GM19043 (cell line): ENCODE results near the gene IL17RD.
"Not testable (repeated sequence)": the region's sequence is repeated elsewhere in the genome, so short reads cannot be mapped to it uniquely, and the experiment has no call there.

Experiments
- ATAC-seq: cut with Tn5 transposase; IDR thresholded peaks from one replicate; pipeline ENCODE4 v1.9.1; 2021; ENCODE audit warnings: low read depth; ENCODE audit not compliant: unreplicated experiment

Gene IL17RD

DNA sequence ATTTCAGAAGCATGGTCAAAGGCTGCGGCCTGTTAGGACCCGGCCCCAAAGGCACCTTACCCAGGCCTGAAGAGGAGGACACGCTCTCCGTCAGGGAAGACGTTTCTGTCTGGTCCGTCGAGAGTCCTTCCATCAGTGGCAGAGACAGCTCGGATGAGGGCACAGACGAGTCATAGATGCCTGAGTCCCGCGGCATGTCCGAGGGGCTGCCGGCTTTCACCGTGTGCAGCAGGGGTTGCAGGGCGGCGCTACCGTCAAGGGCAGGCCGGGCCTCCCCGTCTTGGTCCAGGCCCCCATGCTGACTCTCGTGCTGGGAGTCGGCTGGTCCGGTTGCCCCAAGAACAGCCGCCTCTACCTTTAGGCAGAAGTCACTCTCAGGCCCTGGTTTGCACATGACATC lies 67.6 kb downstream of the IL17RD start:
- no peak for ATAC-seq

DNA sequence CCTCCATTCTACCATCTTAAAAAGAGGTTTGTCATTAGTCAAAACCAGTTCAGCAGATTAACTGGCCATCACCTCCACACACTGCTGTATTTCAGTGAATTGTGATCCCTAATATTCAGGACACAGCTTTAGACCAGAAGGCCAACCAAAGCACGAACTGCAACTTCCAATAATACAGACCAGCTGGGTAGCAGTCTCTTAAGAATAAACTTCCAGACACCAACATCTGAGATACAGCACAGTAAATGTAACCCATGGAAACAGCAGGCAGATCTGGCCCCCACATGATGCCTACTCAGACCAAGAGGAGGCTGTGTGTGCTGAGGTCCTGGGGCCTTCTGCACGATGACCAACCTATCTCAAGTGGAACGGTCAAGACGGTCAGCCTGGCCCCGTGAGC lies 69.8 kb downstream of the IL17RD start:
- no peak for ATAC-seq

DNA sequence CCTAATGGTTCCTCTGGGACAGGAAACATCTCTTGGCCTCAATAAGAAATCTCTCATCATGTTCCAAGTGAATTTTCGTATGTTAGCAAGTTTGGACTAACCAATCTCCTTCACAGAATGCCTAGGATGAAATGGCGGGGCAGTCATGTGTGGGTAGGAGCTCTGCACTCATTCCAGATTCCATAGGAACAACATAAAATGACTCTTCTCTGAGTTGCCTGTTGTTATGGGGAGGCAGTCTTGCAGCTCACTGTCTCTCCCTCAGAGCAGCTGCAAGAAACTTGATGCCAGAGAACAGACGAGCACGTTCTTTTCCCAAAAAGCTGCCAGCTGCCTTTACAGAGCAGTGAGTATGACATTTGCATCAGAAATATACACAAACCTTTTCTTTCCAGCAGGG lies 70.6 kb downstream of the IL17RD start:
- no peak for ATAC-seq

DNA sequence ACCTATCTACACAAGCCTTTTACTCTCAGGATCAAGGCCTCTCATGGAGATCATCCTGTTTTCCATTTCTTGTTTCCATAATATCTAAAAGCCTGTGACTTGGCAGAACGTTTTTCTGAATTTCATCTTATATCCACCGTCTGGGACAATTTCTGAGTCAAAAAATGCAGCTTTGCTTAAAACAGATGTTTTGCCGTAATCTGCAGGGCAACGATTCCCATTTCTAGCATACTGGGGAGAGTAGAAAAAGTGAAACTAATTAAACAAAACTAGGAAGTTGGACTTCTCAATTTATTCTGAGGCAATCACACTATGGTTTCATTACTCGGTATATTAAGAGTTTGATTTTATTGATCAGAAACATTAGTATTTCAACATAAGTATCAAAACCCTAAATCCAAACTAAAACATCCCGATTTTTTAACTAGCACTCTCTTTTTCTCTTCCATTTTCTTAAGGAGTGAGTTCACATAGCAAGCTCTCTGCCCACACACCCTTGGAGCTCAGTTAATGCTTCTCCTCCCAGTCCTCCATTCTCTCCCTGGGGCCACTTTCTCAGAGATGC lies 71.1 kb downstream of the IL17RD start:
- ATAC-seq = no peak

DNA sequence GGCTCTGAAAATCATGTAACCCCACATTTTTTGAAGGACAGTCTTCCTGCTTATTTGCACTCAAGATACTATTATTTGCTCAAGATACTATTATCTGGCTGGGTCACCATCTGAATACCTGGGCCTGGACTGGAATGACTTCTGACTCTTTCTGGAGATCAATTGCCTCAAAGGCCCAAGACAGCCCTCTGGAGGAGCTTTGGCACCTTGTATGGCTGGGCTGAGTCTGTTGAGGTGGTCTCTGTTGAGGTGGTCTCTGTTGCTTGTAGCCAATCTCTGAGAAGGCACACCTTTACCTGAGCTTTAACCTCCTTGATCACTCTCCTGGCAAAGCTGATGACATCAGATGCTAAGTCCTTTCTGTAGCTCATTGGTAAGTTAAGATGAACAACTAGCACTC lies 71.7 kb downstream of the IL17RD start:
- no peak for ATAC-seq

DNA sequence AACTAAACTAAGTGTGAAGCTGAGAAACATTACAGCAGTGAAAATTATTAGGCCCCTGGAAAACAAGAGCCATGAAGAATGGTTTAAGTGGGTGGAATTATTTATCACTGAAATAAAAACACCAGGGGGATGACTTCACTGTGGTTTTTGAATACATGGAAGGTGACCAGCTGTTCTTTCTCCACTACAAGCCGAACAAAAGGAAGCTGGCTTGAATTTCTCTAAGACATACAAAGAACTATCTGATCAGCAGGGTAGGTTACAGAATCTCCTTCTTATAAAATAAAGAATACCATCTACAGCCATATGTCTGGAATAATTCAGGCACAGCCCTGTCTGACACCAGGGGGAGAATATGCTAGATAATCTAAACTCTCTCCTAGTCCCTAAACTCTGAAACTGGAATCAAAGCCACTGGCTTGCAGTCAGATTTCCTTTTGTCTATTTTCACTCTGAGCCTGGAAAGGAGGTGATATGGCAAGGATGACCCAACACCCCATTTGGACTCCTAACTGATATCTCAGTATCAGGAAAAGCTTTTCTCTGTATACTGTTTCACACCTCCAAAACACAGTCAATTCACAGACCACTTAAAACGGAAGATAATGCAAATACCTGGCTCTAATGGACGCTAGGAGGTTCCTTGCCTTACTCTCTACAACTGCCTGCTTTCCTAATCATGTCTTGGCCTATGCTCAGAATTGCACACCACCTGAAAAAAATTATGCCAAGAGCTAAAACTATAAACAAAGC lies 73.5 kb downstream of the IL17RD start:
- ATAC-seq = no peak

DNA sequence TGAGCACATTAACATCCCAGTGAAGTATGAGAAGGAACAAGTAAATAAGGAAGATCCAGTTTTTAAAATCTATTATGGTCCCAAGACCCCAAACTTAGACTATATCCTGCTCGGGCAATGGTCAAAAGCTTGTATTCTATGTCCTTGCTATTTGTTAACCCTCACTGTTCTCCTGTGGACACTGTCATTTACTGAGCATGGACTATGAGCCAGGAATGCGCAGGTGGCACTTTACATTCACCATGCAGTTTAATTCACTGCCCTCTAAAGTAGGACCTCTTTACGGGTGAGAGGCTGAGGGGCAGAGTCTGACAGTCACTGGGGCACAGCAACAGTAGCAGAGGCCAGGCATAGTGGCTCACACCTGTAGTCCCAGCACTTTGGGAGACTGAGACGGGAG lies 76.1 kb downstream of the IL17RD start:
- no peak for ATAC-seq

DNA sequence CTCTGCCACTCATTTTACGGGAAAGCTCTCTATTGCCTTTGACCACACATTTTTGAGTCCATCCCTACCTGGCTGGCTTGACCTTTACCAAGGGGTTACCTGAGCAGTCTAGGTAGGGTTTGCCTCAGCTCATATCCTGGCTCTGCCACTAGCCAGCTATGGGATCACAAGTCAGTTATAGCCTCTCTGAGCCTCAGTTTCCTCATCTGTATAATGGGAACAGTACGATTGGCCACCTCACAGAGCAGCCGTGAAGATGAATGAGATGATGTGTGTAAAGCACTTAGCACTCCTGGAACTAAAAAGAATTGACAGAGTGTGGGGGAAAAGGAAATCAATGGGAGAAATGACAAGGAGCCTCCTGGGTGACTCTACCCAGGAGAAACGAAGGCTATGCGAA lies 76.7 kb downstream of the IL17RD start:
- no peak for ATAC-seq

DNA sequence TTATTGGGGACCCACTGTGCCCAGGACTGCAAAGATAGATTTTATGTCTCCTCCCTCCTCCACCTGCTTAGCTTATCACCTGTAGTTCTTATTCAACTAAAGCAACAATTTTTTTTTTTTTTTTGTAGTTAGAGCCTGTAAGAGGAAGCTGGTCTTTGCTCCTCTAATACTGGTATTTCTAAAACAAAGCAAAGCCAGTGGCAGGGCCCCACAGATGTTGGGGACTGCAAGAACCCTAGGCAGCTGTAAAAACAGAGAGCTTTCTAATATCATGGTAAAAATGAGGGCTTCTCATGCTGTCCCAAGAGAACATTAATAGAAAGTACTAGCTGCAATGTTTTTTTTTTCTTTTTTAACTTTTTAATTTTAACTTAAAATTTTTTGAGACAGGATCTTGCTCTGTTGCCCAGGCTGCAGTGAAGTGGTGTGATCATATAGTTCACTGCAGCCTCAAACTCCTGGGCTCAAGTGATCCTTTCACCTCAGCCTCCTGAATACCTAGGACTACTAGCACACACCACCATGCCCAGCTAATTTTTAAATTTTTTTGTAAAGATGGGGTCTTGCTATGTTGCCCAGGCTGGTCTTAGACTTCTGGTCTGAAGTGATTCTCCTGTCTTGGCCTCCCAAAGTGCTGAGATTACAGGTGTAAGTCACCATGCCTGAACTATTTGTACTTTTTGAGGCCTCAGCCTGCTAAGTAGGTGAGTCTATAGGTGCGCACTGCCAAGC lies 77.6 kb downstream of the IL17RD start:
- no peak for ATAC-seq

DNA sequence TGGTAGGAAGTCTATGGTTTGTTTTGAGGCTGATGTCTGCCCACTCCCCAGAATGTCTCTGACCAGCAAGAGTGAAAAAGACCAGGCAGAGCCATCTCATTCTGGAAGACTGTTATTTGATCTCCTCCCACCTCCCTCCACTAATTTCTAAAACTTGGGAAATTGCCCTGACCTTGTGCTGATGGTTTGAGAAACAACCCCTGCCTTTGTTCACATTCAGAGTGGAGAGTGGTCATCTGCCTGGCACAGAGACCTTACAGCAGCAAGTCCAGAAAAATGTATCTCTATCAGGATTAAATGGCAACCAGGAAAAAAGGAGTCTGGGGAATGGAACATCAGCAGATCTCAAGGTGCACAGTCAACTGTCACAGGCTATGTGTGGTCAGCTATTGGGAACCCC lies 79.0 kb downstream of the IL17RD start:
- no peak for ATAC-seq

DNA sequence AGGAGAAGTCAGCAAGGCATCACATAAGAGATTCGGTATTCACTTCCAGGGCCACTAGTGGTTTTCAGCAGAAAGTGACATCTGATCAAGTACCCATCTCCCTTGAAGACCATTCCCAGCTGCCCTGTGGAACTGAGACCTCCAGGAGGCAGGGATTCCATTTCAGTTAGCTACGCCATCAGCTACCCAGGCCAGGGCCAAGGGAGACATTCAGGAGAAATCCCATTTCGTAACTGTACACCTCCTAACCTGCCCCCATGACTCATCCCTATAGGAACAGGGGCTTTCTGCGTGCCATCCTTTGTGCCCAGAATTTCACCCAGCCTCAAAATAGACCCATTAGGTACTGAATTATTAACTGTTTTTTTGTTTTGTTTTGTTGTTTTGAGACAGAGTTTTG lies 79.9 kb downstream of the IL17RD start:
- ATAC-seq = no peak

DNA sequence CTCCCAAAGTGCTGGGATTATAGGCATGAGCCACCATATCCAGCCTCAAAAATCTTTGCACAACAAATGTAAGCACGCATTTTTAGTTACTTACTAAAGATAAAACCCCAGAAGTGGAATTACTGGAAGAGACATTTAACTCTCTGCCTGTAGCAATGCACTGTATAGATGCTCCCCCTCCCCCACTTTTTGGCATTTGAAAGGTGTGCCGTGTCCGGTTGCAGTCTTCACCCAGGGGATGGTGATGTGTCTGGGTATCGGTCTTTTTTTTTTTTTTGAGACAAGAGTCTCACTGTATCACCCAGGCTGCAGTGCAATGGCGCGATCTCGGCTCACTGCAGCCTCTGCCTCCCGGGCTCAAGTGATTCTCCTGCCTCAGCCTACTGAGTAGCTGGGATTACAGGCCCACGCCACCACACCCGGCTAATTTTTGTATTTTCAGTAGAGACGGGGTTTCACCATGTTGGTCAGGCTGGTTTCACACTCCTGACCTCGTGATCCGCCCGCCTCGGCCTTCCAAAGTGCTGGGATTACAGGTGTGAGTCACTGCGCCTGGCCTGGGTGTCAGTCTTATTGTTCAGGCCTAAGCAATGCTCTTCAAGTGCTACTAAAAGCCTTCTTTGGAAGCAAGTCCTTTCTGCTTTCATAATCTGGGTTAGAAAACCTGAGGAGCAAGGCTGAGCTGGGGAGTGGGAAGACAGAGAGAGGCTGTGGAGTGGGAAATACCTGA lies 81.7 kb downstream of the IL17RD start:
- not testable (repeated sequence) for ATAC-seq

DNA sequence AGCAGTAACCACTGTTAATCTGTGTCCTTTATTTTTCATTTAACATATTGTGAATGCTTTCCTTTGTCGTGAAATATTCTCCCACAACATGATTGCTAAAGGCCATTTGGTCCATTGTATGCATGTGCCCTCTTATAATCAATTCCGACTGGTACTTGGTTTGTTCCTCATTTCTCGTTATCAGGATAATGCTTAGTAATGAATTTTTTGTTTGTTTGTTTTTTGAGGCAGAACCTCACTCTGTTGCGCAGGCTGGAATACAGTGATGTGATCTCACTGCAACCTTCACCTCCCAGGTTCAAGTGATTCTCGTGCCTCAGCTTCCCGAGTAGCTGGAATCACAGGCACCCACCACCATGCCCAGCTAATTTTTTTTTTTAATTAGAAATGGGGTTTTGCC lies 82.7 kb downstream of the IL17RD start:
- ATAC-seq = no peak

DNA sequence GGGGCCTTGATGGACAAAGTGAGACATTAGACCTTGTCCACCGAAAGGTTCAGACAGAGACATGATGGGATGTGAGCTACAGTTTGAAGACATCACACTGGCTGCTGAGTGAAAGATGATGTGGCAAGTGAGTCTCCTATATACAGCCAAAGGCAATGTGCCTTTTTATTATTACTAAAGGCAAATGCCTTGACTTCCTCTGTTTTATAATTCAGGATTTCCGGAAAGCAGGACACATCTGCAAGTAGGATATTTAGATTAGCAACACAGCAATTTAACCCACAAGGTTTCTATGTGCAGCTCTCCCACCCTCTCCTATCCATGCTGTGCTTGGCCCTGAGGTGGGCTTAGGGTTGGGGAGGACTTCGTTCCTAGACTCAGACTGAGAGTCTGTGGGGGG lies 84.0 kb downstream of the IL17RD start:
- no peak for ATAC-seq

DNA sequence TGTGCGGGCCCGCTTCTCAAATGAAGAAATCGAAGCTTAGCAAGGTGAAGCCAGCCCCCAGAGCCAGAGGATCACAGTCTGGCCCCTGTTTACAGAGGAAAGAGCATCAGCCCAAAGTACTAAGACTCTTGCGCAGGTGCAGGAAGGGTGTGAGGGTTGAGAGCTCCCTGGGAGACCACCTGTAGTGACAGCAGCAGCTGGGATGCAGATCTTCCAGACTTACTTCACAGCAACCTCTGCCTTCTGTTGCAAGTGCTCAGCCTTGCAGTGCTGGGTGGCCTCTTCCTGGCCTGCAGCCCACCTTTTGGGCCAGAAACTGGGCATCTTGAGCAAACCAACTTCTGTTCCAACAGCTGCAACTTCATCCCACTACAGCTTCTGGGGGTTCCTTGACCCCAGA lies 85.0 kb downstream of the IL17RD start:
- ATAC-seq = no peak

DNA sequence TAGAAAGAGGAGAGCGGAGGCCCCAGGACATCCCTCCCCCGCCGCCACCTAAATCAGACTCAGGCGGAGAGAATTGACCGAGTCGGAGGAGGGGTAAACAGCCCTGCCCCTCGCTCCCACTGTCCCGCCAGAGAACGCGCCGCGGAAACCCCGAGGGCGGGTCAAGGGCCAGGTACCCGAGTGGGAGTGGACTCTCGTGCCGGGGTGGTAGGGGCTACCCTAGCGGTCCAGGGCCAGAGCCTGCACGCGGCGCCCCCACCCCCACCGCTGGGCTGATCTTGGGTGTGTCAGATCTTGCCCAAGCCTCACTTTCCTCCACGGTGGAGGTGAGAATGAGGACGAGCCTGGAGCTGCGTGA lies 85.7 kb downstream of the IL17RD start:
- no peak for ATAC-seq

DNA sequence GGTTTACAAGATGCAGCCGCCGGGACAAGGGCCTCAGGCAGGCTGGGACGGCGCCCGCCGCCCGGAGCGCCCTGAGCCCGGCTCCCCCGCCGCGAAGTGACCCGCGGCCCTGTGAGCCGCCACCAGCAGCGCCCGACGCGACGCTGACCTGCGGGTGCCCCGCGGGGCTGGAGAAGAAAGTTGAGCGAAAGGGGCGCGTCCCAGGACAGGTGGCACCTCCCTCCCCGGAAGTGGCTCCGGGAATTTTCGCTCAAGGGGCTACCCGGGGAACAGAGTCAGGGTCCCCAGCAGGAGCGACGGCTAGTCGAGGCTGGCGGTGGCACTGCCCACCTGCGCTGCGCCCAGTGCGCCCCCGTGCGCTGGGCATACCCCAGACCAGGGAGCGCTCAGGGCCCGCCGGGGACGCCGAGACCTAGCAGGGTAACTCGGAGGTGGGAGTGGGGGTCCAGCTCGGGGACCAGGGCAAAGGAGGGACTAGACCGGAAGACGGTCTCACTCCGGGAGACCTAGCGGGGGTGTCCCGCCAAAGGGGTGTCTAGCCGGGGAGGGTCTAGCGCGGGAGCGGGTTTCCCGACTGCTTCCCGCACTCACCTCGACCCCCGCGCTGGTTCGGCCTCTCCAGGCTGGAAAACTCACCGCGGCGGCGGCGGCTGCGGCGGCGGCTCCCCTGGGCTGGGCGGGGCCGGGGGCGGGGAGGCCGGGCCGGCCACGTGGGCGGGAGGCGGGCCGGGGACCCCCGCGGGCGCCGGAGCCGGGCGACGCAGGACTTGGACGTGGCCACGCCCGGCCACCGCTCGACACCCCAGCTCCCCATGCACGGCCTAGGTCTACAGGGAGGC lies 86.3 kb downstream of the IL17RD start:
- no peak for ATAC-seq

DNA sequence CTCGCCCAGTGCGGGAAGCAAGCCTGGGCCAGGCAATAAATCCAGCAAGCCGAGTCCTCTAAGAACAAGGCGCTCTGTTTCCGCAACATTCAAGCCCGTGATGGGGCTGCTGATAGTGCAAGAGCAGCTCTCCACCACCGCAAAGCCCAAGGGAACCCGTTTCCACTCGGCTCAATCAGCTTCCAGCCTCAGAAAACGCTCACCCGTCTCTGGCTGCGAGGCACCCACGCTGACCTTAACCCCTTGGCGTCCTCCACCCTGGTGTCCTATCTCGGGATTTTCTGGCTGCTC lies 86.9 kb downstream of the IL17RD start:
- ATAC-seq = no peak

DNA sequence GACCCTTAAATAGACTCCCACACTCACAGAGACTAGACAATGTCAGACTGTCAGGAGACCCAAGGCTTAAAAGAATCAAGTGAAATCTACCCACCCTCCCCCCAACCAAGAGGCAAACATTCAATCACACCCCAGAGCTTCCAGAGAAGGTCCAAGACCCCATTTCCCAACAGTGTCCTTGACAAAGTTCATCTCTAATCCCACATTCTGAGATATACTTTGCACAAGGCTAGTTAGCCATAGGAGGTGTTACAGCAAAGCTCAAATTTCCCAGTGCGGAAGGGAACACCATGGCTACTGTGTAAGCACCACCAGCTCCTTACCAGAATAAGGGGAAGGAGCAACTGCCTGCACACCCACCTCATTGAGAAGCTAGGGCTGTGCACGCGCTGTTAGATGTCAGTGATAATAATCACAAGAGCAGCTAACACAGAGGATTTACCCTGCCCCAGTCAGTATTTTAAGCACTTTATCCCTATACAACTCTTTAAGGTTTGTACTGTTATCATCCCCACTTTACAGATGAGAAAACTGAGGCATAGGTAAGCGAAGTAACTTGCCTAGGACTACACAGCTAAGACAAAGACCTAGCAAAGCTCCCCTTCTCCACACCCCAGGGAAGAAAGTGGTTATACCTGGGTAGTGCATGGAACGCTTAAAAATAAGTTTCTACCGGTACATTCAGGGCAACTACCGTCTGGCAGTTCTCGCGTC lies 87.4 kb downstream of the IL17RD start:
- no peak for ATAC-seq

DNA sequence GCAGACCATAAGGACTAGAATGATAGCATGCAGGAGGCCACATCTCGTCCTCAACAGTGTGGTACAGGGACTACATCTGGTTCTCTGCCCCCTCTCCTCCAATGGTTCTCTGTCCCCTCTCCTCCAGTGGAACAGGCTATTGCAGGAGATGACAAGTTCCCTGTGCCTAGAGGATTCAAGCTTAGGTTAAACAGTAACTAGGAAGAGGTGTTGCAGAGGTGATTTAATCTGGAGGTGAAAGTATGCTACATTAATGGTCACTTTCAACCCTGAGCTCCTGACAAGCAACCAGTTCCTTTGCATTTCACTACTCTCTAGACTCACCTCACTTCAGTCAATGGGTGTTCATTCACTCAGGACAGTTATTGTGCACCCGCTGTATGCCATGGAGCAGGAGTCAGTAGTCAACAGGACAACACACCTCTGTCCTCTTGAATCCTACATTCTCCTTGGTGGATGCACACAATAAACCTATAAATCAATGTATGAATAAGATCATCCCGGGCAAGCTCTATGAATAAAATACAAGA lies 88.7 kb downstream of the IL17RD start:
- no peak for ATAC-seq
